Testis (tissue), 3 donors: ENCODE measurements around the gene ELN. TPM values are rescaled to one million over a fixed set of nuclear protein-coding genes. Genes with fewer than 3 reads are reported as not detected.

ENCODE experiments used
- DNase-seq: peaks from one replicate; pipeline ENCODE4 v3.0.0-alpha.2; 2019
- H3K27ac ChIP-seq, 2 donors: fragments of 200-600 bp; sonication (generic); one replicate each; pipeline ENCODE4 v1.5.1; 2019
- H3K27me3 ChIP-seq: fragments of 200-600 bp; sonication (generic); one replicate; pipeline ENCODE4 v1.5.1; 2019
- H3K36me3 ChIP-seq: fragments of 200-600 bp; sonication (generic); one replicate; pipeline ENCODE4 v1.5.1; 2017; ENCODE audit warnings: low read depth; ENCODE audit errors: missing control alignments
- H3K4me1 ChIP-seq: fragments of 200-600 bp; sonication (generic); one replicate; pipeline ENCODE4 v1.5.1; 2019
- H3K4me3 ChIP-seq, 2 donors: fragments of 200-600 bp; sonication (generic); one replicate each; pipeline ENCODE4 v1.5.1; 2017 to 2019
- H3K9me3 ChIP-seq: fragments of 200-600 bp; sonication (generic); one replicate; pipeline ENCODE4 v1.5.1; 2017
- POLR2A ChIP-seq: fragments of 450-650 bp; IDR thresholded peaks from one replicate; pipeline ENCODE4 v1.6.1; 2017; ENCODE audit warnings: antibody characterized with exemption, mild to moderate bottlenecking, moderate library complexity
- WGBS, 2 donors: methylation state at CpG; one replicate each; pipeline ENCODE4 v1.1.5; 2018; 5-methylcytosine and 5-hydroxymethylcytosine counted together
- intact Hi-C: fragments of 100-400 bp; cut with DNase I; formaldehyde crosslinking; loops from one replicate; pipeline ENCODE4 v1.15.1; 2023; ENCODE audit warnings: low total_unique reads
- polyA plus RNA-seq: library from polyadenylated mRNA; stranded (reverse); fragments of 350-450 nt; fragmentation: Illumina TruSeq; extraction: RNeasy Lipid Tissue Mini Kit (QIAGEN cat#74804); gene quantifications from one replicate; pipeline ENCODE4 v1.2.3, GENCODE V29; 2014; ENCODE audit warnings: low read depth, low replicate concordance; ENCODE audit not compliant: insufficient read depth
- total RNA-seq, 2 donors: library from RNA; depleted of rRNA; stranded (reverse); fragments of >200 nt; gene quantifications; one replicate each; pipeline ENCODE4 v1.2.3, GENCODE V29; 2016
- TF ChIP-seq, protein P1 (sequence below), 3 experiments: fragments of 450-650 bp in 2 of 3; fragments of 200-600 bp in 1 of 3; sonication (generic) in 1 of 3; IDR thresholded peaks; one replicate each; pipeline ENCODE4 v1.5.1; 2016 to 2019; ENCODE audit warnings: antibody characterized with exemption in 3 of 3, mild to moderate bottlenecking in 2 of 3, moderate library complexity in 1 of 3

ELN gene
- total and polyA plus RNA-seq, 3 donors from 2014 or later: 24.6 to 55.9 (median 35.2) TPM

- Histone ChIP-seq H3K36me3 (no peaks in the 10 kb centered on the region), H3K9me3 (no peaks in the 10 kb centered on the region), H3K27ac (peak overlapping the region; percentile 33 to 62), H3K4me3 (no peak overlapping the region), H3K4me1 (peaks cover 19% of the 10 kb centered on the region), H3K27me3 (no peaks in the 10 kb centered on the region)
- intact Hi-C loops: no loop called here
- peak; percentile 61 for DNase-seq
- no peak for TF ChIP-seq POLR2A
- TF ChIP-seq, protein P1, sequence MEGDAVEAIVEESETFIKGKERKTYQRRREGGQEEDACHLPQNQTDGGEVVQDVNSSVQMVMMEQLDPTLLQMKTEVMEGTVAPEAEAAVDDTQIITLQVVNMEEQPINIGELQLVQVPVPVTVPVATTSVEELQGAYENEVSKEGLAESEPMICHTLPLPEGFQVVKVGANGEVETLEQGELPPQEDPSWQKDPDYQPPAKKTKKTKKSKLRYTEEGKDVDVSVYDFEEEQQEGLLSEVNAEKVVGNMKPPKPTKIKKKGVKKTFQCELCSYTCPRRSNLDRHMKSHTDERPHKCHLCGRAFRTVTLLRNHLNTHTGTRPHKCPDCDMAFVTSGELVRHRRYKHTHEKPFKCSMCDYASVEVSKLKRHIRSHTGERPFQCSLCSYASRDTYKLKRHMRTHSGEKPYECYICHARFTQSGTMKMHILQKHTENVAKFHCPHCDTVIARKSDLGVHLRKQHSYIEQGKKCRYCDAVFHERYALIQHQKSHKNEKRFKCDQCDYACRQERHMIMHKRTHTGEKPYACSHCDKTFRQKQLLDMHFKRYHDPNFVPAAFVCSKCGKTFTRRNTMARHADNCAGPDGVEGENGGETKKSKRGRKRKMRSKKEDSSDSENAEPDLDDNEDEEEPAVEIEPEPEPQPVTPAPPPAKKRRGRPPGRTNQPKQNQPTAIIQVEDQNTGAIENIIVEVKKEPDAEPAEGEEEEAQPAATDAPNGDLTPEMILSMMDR (IDR thresholded peaks at IDR 0.05): no peak
- WGBS, 2 donors: 37 to 44% methylated on average over 20 to 26 of the region's 26 CpGs
Measured at GRCh38 chr7:73999664-74000435, 28.1 kb upstream of the ELN start.

- no peaks in the 10 kb centered on the region for H3K36me3 ChIP-seq
- peaks cover 19% of the 10 kb centered on the region for H3K4me1 ChIP-seq
- TF ChIP-seq, protein P1 (IDR thresholded peaks at IDR 0.05): no peak
- no peak for TF ChIP-seq POLR2A
- no peak overlapping the region for H3K4me3 ChIP-seq
- peak overlapping the region in 1 of 2 donors; percentile 62 for H3K27ac ChIP-seq
- H3K27me3 ChIP-seq: no peaks in the 10 kb centered on the region
- intact Hi-C loops: no loop called here
- no peaks in the 10 kb centered on the region for H3K9me3 ChIP-seq
- 90 to 92% methylated on average over 16 to 17 of the region's 17 CpGs for WGBS, 2 donors
- DNase-seq: no peak
Measured at GRCh38 chr7:74000489-74001149, 27.4 kb upstream of the ELN start.

- TF ChIP-seq POLR2A: no peak
- TF ChIP-seq, protein P1 (IDR thresholded peaks at IDR 0.05): no peak
- H3K27me3 ChIP-seq: no peaks in the 10 kb centered on the region
- H3K9me3 ChIP-seq: no peaks in the 10 kb centered on the region
- no peak overlapping the region for H3K4me3 ChIP-seq
- H3K4me1 ChIP-seq: peaks cover 19% of the 10 kb centered on the region
- intact Hi-C loops: no loop called here
- WGBS, 2 donors: 75 to 77% methylated on average over 4 of the region's 4 CpGs
- no peak overlapping the region for H3K27ac ChIP-seq
- H3K36me3 ChIP-seq: no peaks in the 10 kb centered on the region
- DNase-seq: no peak
Measured at GRCh38 chr7:74001150-74001494, 26.9 kb upstream of the ELN start.

GRCh38 chr7:74002474-74003017 lies 25.4 kb upstream of the ELN start:
- no peak for DNase-seq
- H3K36me3 ChIP-seq: no peaks in the 10 kb centered on the region
- H3K27ac ChIP-seq: no peak overlapping the region
- no peaks in the 10 kb centered on the region for H3K27me3 ChIP-seq
- H3K9me3 ChIP-seq: no peaks in the 10 kb centered on the region
- TF ChIP-seq, protein P1 (IDR thresholded peaks at IDR 0.05): no peak
- no peak for TF ChIP-seq POLR2A
- peaks cover 28% of the 10 kb centered on the region for H3K4me1 ChIP-seq
- 48 to 56% methylated on average over 16 of the region's 16 CpGs for WGBS, 2 donors
- no peak overlapping the region for H3K4me3 ChIP-seq
- intact Hi-C loops: no loop called here
